Lung (tissue), 12 donors: ENCODE data around the gene TAS2R1. TPM values are rescaled to one million over a fixed set of nuclear protein-coding genes. Genes with fewer than 3 reads are reported as not detected.
"Not testable (repeated sequence)": the region's sequence is repeated elsewhere in the genome, so short reads cannot be mapped to it uniquely, and the experiment has no call there.

Source experiments
- ATAC-seq: fragments of 200-7000 bp; cut with Tn5 transposase; one replicate; pipeline ENCODE4 v1.9.1; 2020; ENCODE audit warnings: moderate number of reproducible peaks; ENCODE audit not compliant: insufficient read depth, low FRiP score
- DNase-seq, 3 donors: peaks; one replicate each; pipeline ENCODE4 v3.0.0-alpha.2; 2013 to 2017
- H3K27ac ChIP-seq, 2 donors: one replicate each; pipeline ENCODE4 v1.5.1; 2013; ENCODE audit warnings: mild to moderate bottlenecking in 2 of 2, moderate library complexity in 2 of 2, control low read depth in 1 of 2, inconsistent platforms in 1 of 2, low read depth in 1 of 2, low read length in 1 of 2
- H3K27me3 ChIP-seq, 3 donors: one replicate each; pipeline ENCODE4 v1.5.1; 2013; ENCODE audit warnings: low read length in 2 of 3; ENCODE audit not compliant: control insufficient read depth in 3 of 3, insufficient read depth in 3 of 3
- H3K36me3 ChIP-seq, 4 donors: one replicate each; pipeline ENCODE4 v1.5.1; 2013; ENCODE audit warnings: low read length in 4 of 4, mild to moderate bottlenecking in 1 of 4, moderate library complexity in 1 of 4; ENCODE audit not compliant: control insufficient read depth in 4 of 4, insufficient read depth in 4 of 4
- H3K4me1 ChIP-seq, 5 donors: one replicate each; pipeline ENCODE4 v1.5.1; 2013; ENCODE audit warnings: low read length in 5 of 5, mild to moderate bottlenecking in 2 of 5, moderate library complexity in 1 of 5; ENCODE audit not compliant: control insufficient read depth in 5 of 5, insufficient read depth in 5 of 5
- H3K4me3 ChIP-seq: one replicate; pipeline ENCODE4 v1.5.1; 2013; ENCODE audit warnings: mild to moderate bottlenecking, control low read depth, moderate library complexity
- H3K9ac ChIP-seq, 2 donors: one replicate each; pipeline ENCODE4 v1.5.1; 2013; ENCODE audit warnings: low read length in 2 of 2, control low read depth in 1 of 2; ENCODE audit not compliant: insufficient read depth in 1 of 2
- H3K9me3 ChIP-seq, 4 donors: one replicate each; pipeline ENCODE4 v1.5.1; 2013; ENCODE audit warnings: low read length in 3 of 4, mild to moderate bottlenecking in 1 of 4, moderate library complexity in 1 of 4; ENCODE audit not compliant: control insufficient read depth in 4 of 4, insufficient read depth in 3 of 4
- CTCF ChIP-seq: IDR thresholded peaks from 2 replicates; pipeline ENCODE4 v1.5.1; 2012; ENCODE audit warnings: mild to moderate bottlenecking; ENCODE audit errors: control extremely low read depth, extremely low read depth
- WGBS, 2 donors: extraction: QIAGEN DNeasy Blood & Tissue Kit; methylation state at CpG; one replicate each; pipeline ENCODE4 v1.1.7; 2013; 5-methylcytosine and 5-hydroxymethylcytosine counted together
- polyA plus RNA-seq, 2 donors: library from polyadenylated mRNA; stranded (reverse); fragments of 200-250 nt; gene quantifications; one replicate each; pipeline ENCODE4 v1.2.1, GENCODE V29; 2013
- total RNA-seq, 2 donors: library from RNA; depleted of rRNA in 1 of 2; stranded (reverse); fragments of >200 nt in 1 of 2; gene quantifications; one replicate each; pipeline ENCODE4 v1.2.1, GENCODE V29; 2014 to 2021
- donor health status: control.
- donor health status: control.
- donor health status: Bipolar disorder and iron deficiency.
- donor health status: healthy.
- donor health status: DM: yes; HTN: yes; CAD: no.

Gene TAS2R1
- total and polyA plus RNA-seq, 4 donors, result 0.85 TPM; not detected in 3

DNA sequence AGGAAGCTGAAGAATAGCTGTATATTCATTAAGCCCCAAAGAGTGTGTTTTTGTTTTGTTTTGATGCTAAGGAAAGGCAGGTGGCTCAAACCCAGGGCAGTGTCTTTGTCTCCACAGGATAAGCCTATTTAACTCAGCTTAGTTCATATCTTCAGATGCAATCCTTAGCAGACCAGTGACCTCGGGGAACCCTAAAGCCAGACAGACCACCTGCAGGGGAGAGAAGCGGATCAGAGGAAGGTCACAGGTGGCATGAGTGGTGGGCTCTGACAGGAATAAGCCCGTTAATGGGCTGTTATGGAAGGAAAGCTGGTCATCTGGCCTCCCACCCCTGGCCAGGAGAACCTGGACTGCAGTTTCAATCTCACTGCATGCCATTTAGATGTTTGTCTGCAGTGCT is 30.8 kb downstream of the TAS2R1 start:
- Histone ChIP-seq H3K4me1 (no peaks in the 10 kb centered on the region), H3K9me3 (peaks cover 0 to 3% (median 0%) of the 10 kb centered on the region in 4 donors), H3K27me3 (no peaks in the 10 kb centered on the region), H3K9ac (no peak overlapping the region), H3K36me3 (no peaks in the 10 kb centered on the region), H3K27ac (no peak overlapping the region), H3K4me3 (no peak overlapping the region)
- TF ChIP-seq CTCF, result no peak
- ATAC-seq (no peak), DNase-seq (no peak)
- WGBS, 2 donors, result 69 to 74% methylated on average over 3 of the region's 3 CpGs

DNA sequence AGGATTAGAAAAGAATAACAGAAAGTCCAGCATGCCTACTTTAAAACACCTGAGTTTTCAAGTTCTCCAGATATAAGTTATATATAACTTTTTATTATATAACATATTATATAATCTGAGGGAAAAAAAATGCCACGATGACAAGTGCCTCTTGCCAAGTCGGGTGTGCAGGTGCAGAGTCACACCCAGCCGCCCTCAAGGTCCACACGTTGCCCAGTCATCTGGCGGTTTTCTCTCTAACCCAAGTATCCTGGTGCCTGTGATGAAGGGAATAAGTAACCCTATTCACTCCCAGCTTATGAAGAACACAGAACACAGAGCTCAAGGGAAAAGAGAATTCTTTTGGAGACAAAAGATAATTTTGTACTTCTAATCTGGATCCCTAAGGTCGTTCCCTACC is 31.8 kb downstream of the TAS2R1 start:
- H3K36me3 ChIP-seq, H3K27ac ChIP-seq, H3K9ac ChIP-seq, ATAC-seq, H3K27me3 ChIP-seq, DNase-seq, H3K4me1 ChIP-seq, H3K9me3 ChIP-seq, H3K4me3 ChIP-seq: not testable (repeated sequence)
- 71 to 74% methylated on average over 6 of the region's 6 CpGs for WGBS, 2 donors

DNA sequence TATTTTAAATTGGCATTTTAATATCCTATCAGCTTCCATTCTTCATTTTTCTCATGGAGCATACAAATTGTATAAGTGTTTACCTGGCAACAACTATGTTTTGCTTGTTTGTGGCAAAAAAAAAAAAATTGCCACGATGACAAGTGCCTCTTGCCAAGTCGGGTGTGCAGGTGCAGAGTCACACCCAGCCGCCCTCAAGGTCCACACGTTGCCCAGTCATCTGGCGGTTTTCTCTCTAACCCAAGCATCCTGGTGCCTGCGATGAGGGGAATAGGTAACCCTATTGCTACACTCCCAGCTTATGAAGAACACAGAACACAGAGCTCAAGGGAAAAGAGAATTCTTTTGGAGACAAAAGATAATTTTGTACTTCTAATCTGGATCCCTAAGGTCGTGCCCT is 32.8 kb downstream of the TAS2R1 start:
- not testable (repeated sequence) for H3K4me1 ChIP-seq, H3K36me3 ChIP-seq, H3K9ac ChIP-seq, H3K27me3 ChIP-seq, H3K27ac ChIP-seq, ATAC-seq, H3K4me3 ChIP-seq, DNase-seq, H3K9me3 ChIP-seq
- WGBS, 2 donors, result 73 to 81% methylated on average over 7 of the region's 7 CpGs

DNA sequence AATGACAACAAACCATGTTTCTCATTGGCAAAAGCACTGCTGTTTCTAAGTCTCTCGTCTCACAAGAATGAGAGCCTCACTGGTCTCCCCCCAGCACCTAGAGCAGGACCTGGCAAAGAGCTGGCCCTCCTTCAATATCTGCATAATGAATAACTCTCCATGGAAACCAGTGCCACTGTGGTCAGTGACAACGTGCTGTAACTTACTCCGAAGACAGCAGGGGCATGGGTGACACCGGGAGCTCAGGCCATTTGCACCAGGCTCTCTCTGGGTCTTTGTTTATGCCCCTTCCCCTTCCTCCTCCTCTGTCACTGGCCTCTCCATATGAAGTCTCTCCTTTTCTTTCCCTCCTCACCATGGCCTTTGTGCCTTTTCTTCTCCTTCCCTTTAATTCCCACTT is 33.3 kb downstream of the TAS2R1 start:
- DNase-seq (peak in 1 of 3 donors; percentile 5), ATAC-seq (no peak)
- Histone ChIP-seq H3K36me3 (no peaks in the 10 kb centered on the region), H3K4me1 (no peaks in the 10 kb centered on the region), H3K9ac (no peak overlapping the region), H3K27ac (no peak overlapping the region), H3K27me3 (no peaks in the 10 kb centered on the region), H3K4me3 (no peak overlapping the region), H3K9me3 (peaks cover 0 to 3% (median 0%) of the 10 kb centered on the region in 4 donors)
- 13 to 15% methylated on average over 4 of the region's 4 CpGs for WGBS, 2 donors
- TF ChIP-seq CTCF, result no peak
